GM21825 (cell line): ENCODE results near the gene ZBTB46.

Experiments used
- ATAC-seq: cut with Tn5 transposase; IDR thresholded peaks from one replicate; pipeline ENCODE4 v1.9.1; 2021; ENCODE audit warnings: mild to moderate bottlenecking, moderate library complexity; ENCODE audit not compliant: unreplicated experiment

Gene ZBTB46

DNA sequence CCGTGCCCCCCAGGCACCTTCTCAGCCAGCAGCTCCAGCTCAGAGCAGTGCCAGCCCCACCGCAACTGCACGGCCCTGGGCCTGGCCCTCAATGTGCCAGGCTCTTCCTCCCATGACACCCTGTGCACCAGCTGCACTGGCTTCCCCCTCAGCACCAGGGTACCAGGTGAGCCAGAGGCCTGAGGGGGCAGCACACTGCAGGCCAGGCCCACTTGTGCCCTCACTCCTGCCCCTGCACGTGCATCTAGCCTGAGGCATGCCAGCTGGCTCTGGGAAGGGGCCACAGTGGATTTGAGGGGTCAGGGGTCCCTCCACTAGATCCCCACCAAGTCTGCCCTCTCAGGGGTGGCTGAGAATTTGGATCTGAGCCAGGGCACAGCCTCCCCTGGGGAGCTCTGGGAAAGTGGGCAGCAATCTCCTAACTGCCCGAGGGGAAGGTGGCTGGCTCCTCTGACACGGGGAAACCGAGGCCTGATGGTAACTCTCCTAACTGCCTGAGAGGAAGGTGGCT, 133.7 kb downstream of the ZBTB46 start:
- ATAC-seq = no peak

- no peak for ATAC-seq
These were observed 134.3 kb downstream of the ZBTB46 start, which contains the start of gene TNFRSF6B for GRCh38 chr20:63696628-63697356. TSS of gene TNFRSF6B (plus strand) at chr20:63696652. CDS start at chr20:63696768, 116 bp downstream.

GRCh38 chr20:63696306-63696627, 134.8 kb downstream of the ZBTB46 start:
- no peak for ATAC-seq

- no peak for ATAC-seq
These were observed 135.4 kb downstream of the ZBTB46 start for GRCh38 chr20:63695424-63696305.

- no peak for ATAC-seq
These were observed 136.3 kb downstream of the ZBTB46 start for GRCh38 chr20:63694584-63695423.

DNA sequence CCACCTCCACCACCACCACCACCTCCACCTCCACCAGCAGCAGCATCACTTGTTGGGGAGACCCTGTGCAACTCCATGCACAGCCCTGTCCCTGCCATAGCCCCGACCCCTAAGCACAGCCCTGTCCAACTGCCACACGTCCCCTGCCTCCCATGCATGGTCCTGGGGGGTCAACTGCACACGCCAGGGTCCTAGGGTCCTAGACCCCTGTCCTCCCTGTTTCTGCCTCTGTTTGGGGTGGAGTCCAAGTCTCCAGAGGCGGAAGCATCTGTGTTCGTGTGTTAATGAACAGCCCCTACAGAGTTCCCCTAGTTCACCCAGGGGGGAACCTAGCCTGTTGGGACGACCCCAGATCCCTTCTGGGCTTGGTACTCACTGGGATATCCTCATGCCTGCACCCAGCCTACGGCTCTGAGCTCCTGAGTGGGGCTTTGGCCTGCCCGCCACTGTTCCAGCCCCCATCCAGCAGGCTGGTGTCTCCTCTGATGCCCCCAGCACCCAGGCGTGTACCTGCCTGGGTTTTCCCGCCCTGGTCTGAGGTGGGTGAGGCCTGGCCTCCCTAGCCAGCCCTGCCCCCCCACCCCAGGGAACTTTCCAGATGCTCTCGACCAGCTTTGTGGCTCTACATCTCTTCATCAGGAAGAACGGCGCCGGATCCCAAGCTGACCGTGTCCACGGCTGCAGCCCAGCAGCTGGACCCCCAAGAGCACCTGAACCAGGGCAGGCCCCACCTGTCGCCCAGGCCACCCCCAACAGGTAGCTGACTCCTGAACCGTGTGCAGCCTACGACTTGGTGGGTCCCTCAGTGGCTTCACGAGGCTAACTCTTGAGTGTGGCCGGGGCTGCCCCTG, 137.1 kb downstream of the ZBTB46 start:
- ATAC-seq = no peak
